ENCODE results near the gene OR4C6.

- TF ChIP-seq CTCF (IDR thresholded peaks at IDR 0.05; ENCODE audit: insufficient read depth, low read length, poor library complexity, severe bottlenecking) (no peak), EZH2phosphoT487 (conservative IDR thresholded peaks at IDR 0.05; ENCODE audit: low read length) (no peak)
Observed at GRCh38 chr11:55634813-55635212, 27.2 kb upstream of the OR4C6 start, which contains the start of gene OR4P4.
